HepG2 (cell line): ENCODE data around the gene SUOX. TPM values are rescaled to one million over a fixed set of nuclear protein-coding genes. Genes with fewer than 3 reads are reported as not detected.

Experiments
- ATF5 ChIP-seq: sonication (generic); formaldehyde crosslinking; IDR thresholded peaks from 2 replicates; pipeline ENCODE4 v1.4.0; 2020; ENCODE audit warnings: mild to moderate bottlenecking, low read depth, missing genetic modification reagents
- ERF ChIP-seq: IDR thresholded peaks from 2 replicates; pipeline ENCODE4 v1.6.1; 2018; ENCODE audit warnings: missing biosample characterization, missing genetic modification reagents
- GATA4 ChIP-seq: sonication (generic); IDR thresholded peaks from 2 replicates; pipeline ENCODE4 v1.6.1; 2016; ENCODE audit warnings: antibody characterized with exemption, low read depth, borderline replicate concordance
- GMEB2 ChIP-seq: IDR thresholded peaks from 2 replicates; pipeline ENCODE4 v1.6.1; 2016; ENCODE audit warnings: missing biosample characterization, missing genetic modification reagents, low read depth
- KLF13 ChIP-seq: sonication (generic); formaldehyde crosslinking; IDR thresholded peaks from 2 replicates; pipeline ENCODE4 v1.4.0; 2020; ENCODE audit warnings: mild to moderate bottlenecking, missing genetic modification reagents
- MAZ ChIP-seq, 2 experiments: sonication (generic) in 1 of 2; formaldehyde crosslinking in 1 of 2; IDR thresholded peaks; 2 replicates each; pipeline versions ENCODE4 v1.5.0 to v1.6.1; 2012 to 2020; ENCODE audit warnings: low read depth in 2 of 2, mild to moderate bottlenecking in 2 of 2, borderline replicate concordance in 1 of 2, improper control_type of control experiment in 1 of 2, low read length in 1 of 2, missing genetic modification reagents in 1 of 2, moderate library complexity in 1 of 2
- MLX ChIP-seq: IDR thresholded peaks from 2 replicates; pipeline ENCODE4 v1.6.1; 2016
- NFE2 ChIP-seq: sonication (generic); formaldehyde crosslinking; IDR thresholded peaks from 2 replicates; pipeline ENCODE4 v1.4.0; 2020; ENCODE audit warnings: missing genetic modification reagents
- POLR2A ChIP-seq, 2 experiments: IDR thresholded peaks; 2 replicates each; pipeline ENCODE4 v1.6.1; 2011; ENCODE audit warnings: low read depth in 2 of 2, low read length in 2 of 2, mild to moderate bottlenecking in 1 of 2, moderate library complexity in 1 of 2; ENCODE audit not compliant: insufficient read depth in 1 of 2
- SOX13 ChIP-seq, 3 experiments: fragments of 450-650 bp in 1 of 3; sonication (generic) in 1 of 3; formaldehyde crosslinking in 1 of 3; IDR thresholded peaks in 2 of 3; conservative IDR thresholded peaks in 1 of 3; 2 replicates each; pipeline versions ENCODE4 v1.5.0 to v1.6.1; 2016 to 2020; ENCODE audit warnings: antibody characterized with exemption in 1 of 3, mild to moderate bottlenecking in 1 of 3, missing compliant biosample characterization in 1 of 3, missing genetic modification reagents in 1 of 3, moderate library complexity in 1 of 3
- SOX6 ChIP-seq, 2 experiments: fragments of 450-650 bp in 1 of 2; sonication (generic) in 1 of 2; formaldehyde crosslinking in 1 of 2; IDR thresholded peaks; 2 replicates each; pipeline versions ENCODE4 v1.4.0 to v1.6.1; 2017 to 2020; ENCODE audit warnings: antibody characterized with exemption in 1 of 2, mild to moderate bottlenecking in 1 of 2, missing genetic modification reagents in 1 of 2
- SP5 ChIP-seq: IDR thresholded peaks from 2 replicates; pipeline ENCODE4 v1.6.1; 2016; ENCODE audit warnings: low read depth, borderline replicate concordance
- TFAP4 ChIP-seq: sonication (generic); IDR thresholded peaks from 2 replicates; pipeline ENCODE4 v1.6.1; 2016; ENCODE audit warnings: low read depth, borderline replicate concordance
- ZFY ChIP-seq: sonication (generic); formaldehyde crosslinking; IDR thresholded peaks from 2 replicates; pipeline ENCODE4 v1.4.0; 2020; ENCODE audit warnings: missing genetic modification reagents
- ZNF205 ChIP-seq: IDR thresholded peaks from 2 replicates; pipeline ENCODE4 v1.6.1; 2018; ENCODE audit warnings: missing biosample characterization, missing genetic modification reagents
- ZNF280B ChIP-seq: sonication (generic); formaldehyde crosslinking; IDR thresholded peaks from 2 replicates; pipeline ENCODE4 v1.5.0; 2020; ENCODE audit warnings: missing genetic modification reagents, mild to moderate bottlenecking, borderline replicate concordance
- ZNF432 ChIP-seq: sonication (generic); formaldehyde crosslinking; IDR thresholded peaks from 2 replicates; pipeline ENCODE4 v1.5.0; 2020; ENCODE audit warnings: missing genetic modification reagents, mild to moderate bottlenecking, borderline replicate concordance
- ZNF616 ChIP-seq: sonication (generic); formaldehyde crosslinking; IDR thresholded peaks from 2 replicates; pipeline ENCODE4 v1.5.0; 2020; ENCODE audit warnings: low read depth, mild to moderate bottlenecking, missing genetic modification reagents
- ZNF703 ChIP-seq: sonication (generic); formaldehyde crosslinking; IDR thresholded peaks from 2 replicates; pipeline ENCODE4 v1.5.1; 2020; ENCODE audit warnings: missing genetic modification reagents, mild to moderate bottlenecking, moderate library complexity, borderline replicate concordance
- ZNF792 ChIP-seq: IDR thresholded peaks from 2 replicates; pipeline ENCODE4 v1.6.1; 2016
- polyA plus RNA-seq, 8 experiments: library from polyadenylated mRNA; depleted of rRNA in 3 of 8; stranded (reverse) in 7 of 8; unstranded in 1 of 8; fragments of >200 nt; fragmentation: Illumina TruSeq in 4 of 8; extraction: Trizol in 4 of 8; gene quantifications; 2 replicates each; pipeline versions ENCODE4 v1.2.1 to v1.2.3, GENCODE V29; 2011 to 2016; ENCODE audit warnings: low read depth in 4 of 8, missing spikeins in 1 of 8, mixed read lengths in 1 of 8; ENCODE audit not compliant: insufficient read depth in 1 of 8
- total RNA-seq, 5 experiments: library from RNA; depleted of rRNA; stranded (reverse); fragments of >200 nt; fragmentation: Illumina TruSeq; extraction: Trizol; gene quantifications; 2 replicates each; pipeline ENCODE4 v1.2.3, GENCODE V29; 2016; ENCODE audit warnings: low read depth in 1 of 5

SUOX gene
- total and polyA plus RNA-seq, 2 of the 13 experiments (the other 11 are each of a cell fraction or from before 2014, with no cell fraction given) = 23.9 to 25.9 TPM

GRCh38 chr12:56020423-56021184, 23.5 kb downstream of the SUOX start, which contains the start of gene IKZF4 (continued):
- TF ChIP-seq GMEB2 (no peak), ZNF280B (CRISPR knock-in tag) (no peak), ATF5 (CRISPR knock-in tag) (no peak), NFE2 (CRISPR knock-in tag) (no peak), MLX (no peak), GATA4 (no peak), ZNF703 (CRISPR knock-in tag) (no peak), ZNF432 (CRISPR knock-in tag) (no peak), SOX6 (IDR thresholded peaks at IDR 0.05) (no peak), SOX6 (CRISPR knock-in tag; IDR thresholded peaks at IDR 0.05) (peak; percentile 27; the same call in 1 of the 2 replicates), KLF13 (CRISPR knock-in tag) (no peak), ZNF205 (CRISPR knock-in tag) (no peak), ZNF616 (CRISPR knock-in tag) (no peak), ZNF792 (CRISPR knock-in tag) (no peak), ZFY (CRISPR knock-in tag) (0 out of 2 replicates have a peak, but pooled peaks have one; percentile 12), ERF (CRISPR knock-in tag) (no peak), TFAP4 (peak; percentile 47; the same call in 1 of the 2 replicates), MAZ (IDR thresholded peaks at IDR 0.05; ENCODE audit: borderline replicate concordance, low read depth, low read length) (peak; percentile 12; the same call in 1 of the 2 replicates), MAZ (CRISPR knock-in tag; IDR thresholded peaks at IDR 0.05; ENCODE audit: low read depth) (no peak), POLR2A (IDR thresholded peaks at IDR 0.05; ENCODE audit: insufficient read depth in 1 of 2, low read depth in 2 of 2, low read length in 2 of 2) (peak in 1 of 2 experiments; percentile 37; a peak in 1 of 4 replicates), SP5 (CRISPR knock-in tag) (no peak), SOX13 (IDR thresholded peaks at IDR 0.05) (0 out of 2 replicates have a peak, but pooled peaks have one; percentile 24), SOX13 (CRISPR knock-in tag; conservative IDR thresholded peaks at IDR 0.05 in 1 of 2, IDR thresholded peaks at IDR 0.05 in 1 of 2) (no peak; a peak in 1 of 4 replicates)
